Effector memory CD4-positive, alpha-beta T cell (primary cell): ENCODE results near the gene LDLRAD3.

Source experiments
- DNase-seq, 3 donors: peaks; one replicate each; pipeline ENCODE4 v3.0.0-alpha.2; 2020
- H3K27ac ChIP-seq: 2 replicates; pipeline ENCODE4 v1.7.0; 2013; ENCODE audit warnings: mild to moderate bottlenecking, low read length, moderate library complexity; ENCODE audit not compliant: insufficient read depth, poor library complexity, severe bottlenecking
- H3K27me3 ChIP-seq: replicated peaks from 2 replicates; pipeline ENCODE4 v1.7.0; 2013; ENCODE audit warnings: mild to moderate bottlenecking, low read length; ENCODE audit not compliant: insufficient read depth, control insufficient read depth, poor library complexity, severe bottlenecking
- H3K36me3 ChIP-seq: 2 replicates; pipeline ENCODE4 v1.7.0; 2013; ENCODE audit warnings: mild to moderate bottlenecking, low read length, moderate library complexity; ENCODE audit not compliant: control insufficient read depth, insufficient read depth
- H3K4me1 ChIP-seq: 2 replicates; pipeline ENCODE4 v1.7.0; 2013; ENCODE audit warnings: low read length, mild to moderate bottlenecking; ENCODE audit not compliant: control insufficient read depth, insufficient read depth, poor library complexity, severe bottlenecking
- H3K4me3 ChIP-seq: 2 replicates; pipeline ENCODE4 v1.7.0; 2013; ENCODE audit warnings: low read length, low read depth, mild to moderate bottlenecking; ENCODE audit not compliant: insufficient read depth, poor library complexity, severe bottlenecking
- H3K9me3 ChIP-seq: 2 replicates; pipeline ENCODE4 v1.7.0; 2013; ENCODE audit warnings: mild to moderate bottlenecking, low read length, moderate library complexity; ENCODE audit not compliant: control insufficient read depth

LDLRAD3 gene

GRCh38 chr11:36196411-36196998 is 252.6 kb downstream of the LDLRAD3 start:
- H3K4me1 ChIP-seq: no peaks in the 10 kb centered on the region
- H3K9me3 ChIP-seq: no peaks in the 10 kb centered on the region
- H3K27me3 ChIP-seq: no peaks in the 10 kb centered on the region
- no peaks in the 10 kb centered on the region for H3K36me3 ChIP-seq
- H3K4me3 ChIP-seq: no peak overlapping the region
- DNase-seq: no peak
- no peak overlapping the region for H3K27ac ChIP-seq

- Histone ChIP-seq H3K36me3 (no peaks in the 10 kb centered on the region), H3K27me3 (no peaks in the 10 kb centered on the region), H3K4me3 (no peak overlapping the region), H3K9me3 (no peaks in the 10 kb centered on the region), H3K27ac (no peak overlapping the region), H3K4me1 (no peaks in the 10 kb centered on the region)
- DNase-seq: no peak
These were observed 257.5 kb downstream of the LDLRAD3 start for GRCh38 chr11:36201411-36201810.

GRCh38 chr11:36205536-36205935 is 261.7 kb downstream of the LDLRAD3 start:
- H3K9me3 ChIP-seq: no peaks in the 10 kb centered on the region
- H3K36me3 ChIP-seq: no peaks in the 10 kb centered on the region
- no peak for DNase-seq
- no peak overlapping the region for H3K4me3 ChIP-seq
- H3K27ac ChIP-seq: no peak overlapping the region
- H3K27me3 ChIP-seq: no peaks in the 10 kb centered on the region
- no peaks in the 10 kb centered on the region for H3K4me1 ChIP-seq

- Histone ChIP-seq H3K27ac (no peak overlapping the region), H3K27me3 (no peaks in the 10 kb centered on the region), H3K4me3 (no peak overlapping the region), H3K4me1 (no peaks in the 10 kb centered on the region), H3K36me3 (no peaks in the 10 kb centered on the region), H3K9me3 (no peaks in the 10 kb centered on the region)
- no peak for DNase-seq
These were observed 266.7 kb downstream of the LDLRAD3 start for GRCh38 chr11:36210529-36210928.

GRCh38 chr11:36211761-36212430 is 268.0 kb downstream of the LDLRAD3 start:
- Histone ChIP-seq H3K36me3 (no peaks in the 10 kb centered on the region), H3K27me3 (no peaks in the 10 kb centered on the region), H3K4me1 (no peaks in the 10 kb centered on the region), H3K4me3 (no peak overlapping the region), H3K9me3 (no peaks in the 10 kb centered on the region), H3K27ac (no peak overlapping the region)
- DNase-seq: no peak

- no peaks in the 10 kb centered on the region for H3K36me3 ChIP-seq
- no peaks in the 10 kb centered on the region for H3K4me1 ChIP-seq
- no peak for DNase-seq
- H3K27me3 ChIP-seq: no peaks in the 10 kb centered on the region
- no peak overlapping the region for H3K27ac ChIP-seq
- H3K9me3 ChIP-seq: no peaks in the 10 kb centered on the region
- no peak overlapping the region for H3K4me3 ChIP-seq
These were observed 268.9 kb downstream of the LDLRAD3 start for GRCh38 chr11:36212564-36213392.

- no peak overlapping the region for H3K4me3 ChIP-seq
- no peaks in the 10 kb centered on the region for H3K36me3 ChIP-seq
- no peak overlapping the region for H3K27ac ChIP-seq
- no peaks in the 10 kb centered on the region for H3K4me1 ChIP-seq
- no peak for DNase-seq
- H3K27me3 ChIP-seq: no peaks in the 10 kb centered on the region
- H3K9me3 ChIP-seq: no peaks in the 10 kb centered on the region
These were observed 269.6 kb downstream of the LDLRAD3 start for GRCh38 chr11:36213393-36213840.

GRCh38 chr11:36214480-36214879 is 270.6 kb downstream of the LDLRAD3 start:
- Histone ChIP-seq H3K4me3 (no peak overlapping the region), H3K27ac (no peak overlapping the region), H3K27me3 (no peaks in the 10 kb centered on the region), H3K36me3 (no peaks in the 10 kb centered on the region), H3K9me3 (no peaks in the 10 kb centered on the region), H3K4me1 (no peaks in the 10 kb centered on the region)
- no peak for DNase-seq

GRCh38 chr11:36214976-36215692 is 271.3 kb downstream of the LDLRAD3 start:
- DNase-seq: no peak
- no peaks in the 10 kb centered on the region for H3K36me3 ChIP-seq
- no peaks in the 10 kb centered on the region for H3K4me1 ChIP-seq
- no peak overlapping the region for H3K27ac ChIP-seq
- H3K9me3 ChIP-seq: peaks cover 6% of the 10 kb centered on the region
- H3K27me3 ChIP-seq: no peaks in the 10 kb centered on the region
- H3K4me3 ChIP-seq: no peak overlapping the region
